ENCODE results near the gene KPNA6. TPM values are rescaled to one million over a fixed set of nuclear protein-coding genes. Genes with fewer than 3 reads are reported as not detected.

KPNA6 gene
- total and polyA plus RNA-seq, 2 of the 13 experiments (the other 11 are each of a cell fraction or from before 2014, with no cell fraction given), result 22.0 to 47.5 TPM

DNA sequence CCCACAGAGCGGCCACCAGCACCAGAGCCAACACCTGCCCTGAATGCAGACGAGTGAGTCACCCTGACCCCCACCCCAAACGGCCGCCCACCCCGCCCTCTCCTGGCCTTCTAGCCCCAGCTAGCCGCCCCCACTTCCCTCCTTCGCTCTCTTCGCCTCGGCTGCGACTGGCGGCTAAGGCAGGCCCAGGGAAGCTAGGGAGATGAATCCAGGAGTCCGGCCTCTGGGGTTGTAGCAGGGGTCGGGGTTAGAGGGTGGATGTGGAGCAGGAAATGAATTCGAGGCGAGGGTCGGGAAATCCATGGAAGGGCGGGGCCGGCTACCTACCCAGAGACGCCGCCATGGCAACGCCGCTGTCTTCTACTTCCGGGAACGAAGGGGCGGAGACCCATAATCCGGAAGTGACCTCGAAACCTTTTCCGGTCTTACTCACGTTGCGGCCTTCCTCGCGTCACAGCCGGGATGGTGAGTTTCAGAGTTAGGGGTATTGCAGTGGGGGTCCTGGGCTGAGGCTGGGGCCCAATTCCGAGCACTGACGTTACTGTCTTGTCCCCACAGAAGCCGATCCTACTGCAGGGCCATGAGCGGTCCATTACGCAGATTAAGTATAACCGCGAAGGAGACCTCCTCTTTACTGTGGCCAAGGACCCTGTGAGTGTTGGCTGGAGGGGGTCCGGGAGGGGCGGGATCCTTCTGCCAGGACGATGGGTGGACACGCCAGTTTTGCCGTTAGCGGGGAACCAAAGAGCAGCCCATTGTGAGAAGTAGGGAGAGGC lies 114.3 kb downstream of the KPNA6 start, which contains the start of the genes EIF3I and TMEM234 (continued):
- TF ChIP-seq, protein P1, sequence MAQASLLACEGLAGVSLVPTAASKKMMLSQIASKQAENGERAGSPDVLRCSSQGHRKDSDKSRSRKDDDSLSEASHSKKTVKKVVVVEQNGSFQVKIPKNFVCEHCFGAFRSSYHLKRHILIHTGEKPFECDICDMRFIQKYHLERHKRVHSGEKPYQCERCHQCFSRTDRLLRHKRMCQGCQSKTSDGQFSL (CRISPR knock-in tag; IDR thresholded peaks at IDR 0.05), result no peak
- TF ChIP-seq NR2F6 (IDR thresholded peaks at IDR 0.05) (no peak), NR2F6 (CRISPR knock-in tag; IDR thresholded peaks at IDR 0.05) (peak; percentile 15; the same call in 1 of the 2 replicates), ELF4 (CRISPR knock-in tag; IDR thresholded peaks at IDR 0.05; ENCODE audit: borderline replicate concordance) (0 out of 2 replicates have a peak, but pooled peaks have one; percentile 23), RFXAP (CRISPR knock-in tag; IDR thresholded peaks at IDR 0.05; ENCODE audit: borderline replicate concordance) (no peak), ERF (CRISPR knock-in tag; IDR thresholded peaks at IDR 0.05) (no peak), IKZF1 (IDR thresholded peaks at IDR 0.05) (no peak), KLF16 (CRISPR knock-in tag; IDR thresholded peaks at IDR 0.05) (peak in 1 of 2 experiments; percentile 13; a peak in 1 of 4 replicates), ZNF607 (CRISPR knock-in tag; IDR thresholded peaks at IDR 0.05; ENCODE audit: borderline replicate concordance) (peak; percentile 70; the same call in 1 of the 2 replicates), ATF7-NPFF (CRISPR knock-in tag; IDR thresholded peaks at IDR 0.05; ENCODE audit: low read depth) (peak; percentile 48; the same call in 1 of the 2 replicates), TAF1 (CRISPR knock-in tag; IDR thresholded peaks at IDR 0.05) (peak; percentile 55; the same call in 1 of the 2 replicates), FOXA1 (IDR thresholded peaks at IDR 0.05) (no peak), FOXA1 (CRISPR knock-in tag; IDR thresholded peaks at IDR 0.05) (no peak), ZMYM3 (CRISPR knock-in tag; IDR thresholded peaks at IDR 0.05) (no peak), NFYB (CRISPR knock-in tag; IDR thresholded peaks at IDR 0.05) (no peak), BRD4 (CRISPR knock-in tag; IDR thresholded peaks at IDR 0.05) (no peak; the same call in 1 of the 2 replicates), YEATS2 (CRISPR knock-in tag; IDR thresholded peaks at IDR 0.05; ENCODE audit: borderline replicate concordance) (peak; percentile 57; the same call in 1 of the 2 replicates), DPF2 (CRISPR knock-in tag; IDR thresholded peaks at IDR 0.05; ENCODE audit: borderline replicate concordance, low read depth) (no peak)
- TF ChIP-seq, protein P2, sequence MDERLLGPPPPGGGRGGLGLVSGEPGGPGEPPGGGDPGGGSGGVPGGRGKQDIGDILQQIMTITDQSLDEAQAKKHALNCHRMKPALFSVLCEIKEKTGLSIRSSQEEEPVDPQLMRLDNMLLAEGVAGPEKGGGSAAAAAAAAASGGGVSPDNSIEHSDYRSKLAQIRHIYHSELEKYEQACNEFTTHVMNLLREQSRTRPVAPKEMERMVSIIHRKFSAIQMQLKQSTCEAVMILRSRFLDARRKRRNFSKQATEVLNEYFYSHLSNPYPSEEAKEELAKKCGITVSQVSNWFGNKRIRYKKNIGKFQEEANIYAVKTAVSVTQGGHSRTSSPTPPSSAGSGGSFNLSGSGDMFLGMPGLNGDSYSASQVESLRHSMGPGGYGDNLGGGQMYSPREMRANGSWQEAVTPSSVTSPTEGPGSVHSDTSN (CRISPR knock-in tag; IDR thresholded peaks at IDR 0.05), result no peak
- TF ChIP-seq, protein P3, sequence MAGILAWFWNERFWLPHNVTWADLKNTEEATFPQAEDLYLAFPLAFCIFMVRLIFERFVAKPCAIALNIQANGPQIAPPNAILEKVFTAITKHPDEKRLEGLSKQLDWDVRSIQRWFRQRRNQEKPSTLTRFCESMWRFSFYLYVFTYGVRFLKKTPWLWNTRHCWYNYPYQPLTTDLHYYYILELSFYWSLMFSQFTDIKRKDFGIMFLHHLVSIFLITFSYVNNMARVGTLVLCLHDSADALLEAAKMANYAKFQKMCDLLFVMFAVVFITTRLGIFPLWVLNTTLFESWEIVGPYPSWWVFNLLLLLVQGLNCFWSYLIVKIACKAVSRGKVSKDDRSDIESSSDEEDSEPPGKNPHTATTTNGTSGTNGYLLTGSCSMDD (CRISPR knock-in tag; IDR thresholded peaks at IDR 0.05), result no peak
- TF ChIP-seq, protein P4, sequence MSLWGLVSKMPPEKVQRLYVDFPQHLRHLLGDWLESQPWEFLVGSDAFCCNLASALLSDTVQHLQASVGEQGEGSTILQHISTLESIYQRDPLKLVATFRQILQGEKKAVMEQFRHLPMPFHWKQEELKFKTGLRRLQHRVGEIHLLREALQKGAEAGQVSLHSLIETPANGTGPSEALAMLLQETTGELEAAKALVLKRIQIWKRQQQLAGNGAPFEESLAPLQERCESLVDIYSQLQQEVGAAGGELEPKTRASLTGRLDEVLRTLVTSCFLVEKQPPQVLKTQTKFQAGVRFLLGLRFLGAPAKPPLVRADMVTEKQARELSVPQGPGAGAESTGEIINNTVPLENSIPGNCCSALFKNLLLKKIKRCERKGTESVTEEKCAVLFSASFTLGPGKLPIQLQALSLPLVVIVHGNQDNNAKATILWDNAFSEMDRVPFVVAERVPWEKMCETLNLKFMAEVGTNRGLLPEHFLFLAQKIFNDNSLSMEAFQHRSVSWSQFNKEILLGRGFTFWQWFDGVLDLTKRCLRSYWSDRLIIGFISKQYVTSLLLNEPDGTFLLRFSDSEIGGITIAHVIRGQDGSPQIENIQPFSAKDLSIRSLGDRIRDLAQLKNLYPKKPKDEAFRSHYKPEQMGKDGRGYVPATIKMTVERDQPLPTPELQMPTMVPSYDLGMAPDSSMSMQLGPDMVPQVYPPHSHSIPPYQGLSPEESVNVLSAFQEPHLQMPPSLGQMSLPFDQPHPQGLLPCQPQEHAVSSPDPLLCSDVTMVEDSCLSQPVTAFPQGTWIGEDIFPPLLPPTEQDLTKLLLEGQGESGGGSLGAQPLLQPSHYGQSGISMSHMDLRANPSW (CRISPR knock-in tag; IDR thresholded peaks at IDR 0.05; ENCODE audit: borderline replicate concordance), result no peak
- TF ChIP-seq, protein P5, sequence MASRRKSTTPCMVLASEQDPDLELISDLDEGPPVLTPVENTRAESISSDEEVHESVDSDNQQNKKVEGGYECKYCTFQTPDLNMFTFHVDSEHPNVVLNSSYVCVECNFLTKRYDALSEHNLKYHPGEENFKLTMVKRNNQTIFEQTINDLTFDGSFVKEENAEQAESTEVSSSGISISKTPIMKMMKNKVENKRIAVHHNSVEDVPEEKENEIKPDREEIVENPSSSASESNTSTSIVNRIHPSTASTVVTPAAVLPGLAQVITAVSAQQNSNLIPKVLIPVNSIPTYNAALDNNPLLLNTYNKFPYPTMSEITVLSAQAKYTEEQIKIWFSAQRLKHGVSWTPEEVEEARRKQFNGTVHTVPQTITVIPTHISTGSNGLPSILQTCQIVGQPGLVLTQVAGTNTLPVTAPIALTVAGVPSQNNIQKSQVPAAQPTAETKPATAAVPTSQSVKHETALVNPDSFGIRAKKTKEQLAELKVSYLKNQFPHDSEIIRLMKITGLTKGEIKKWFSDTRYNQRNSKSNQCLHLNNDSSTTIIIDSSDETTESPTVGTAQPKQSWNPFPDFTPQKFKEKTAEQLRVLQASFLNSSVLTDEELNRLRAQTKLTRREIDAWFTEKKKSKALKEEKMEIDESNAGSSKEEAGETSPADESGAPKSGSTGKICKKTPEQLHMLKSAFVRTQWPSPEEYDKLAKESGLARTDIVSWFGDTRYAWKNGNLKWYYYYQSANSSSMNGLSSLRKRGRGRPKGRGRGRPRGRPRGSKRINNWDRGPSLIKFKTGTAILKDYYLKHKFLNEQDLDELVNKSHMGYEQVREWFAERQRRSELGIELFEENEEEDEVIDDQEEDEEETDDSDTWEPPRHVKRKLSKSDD (CRISPR knock-in tag; IDR thresholded peaks at IDR 0.05; ENCODE audit: low read depth), result no peak
